GM12891 (cell line): ENCODE measurements around the gene TBRG4.

Experiments
- DNase-seq: peaks from one replicate; pipeline ENCODE4 v3.0.0; 2011; ENCODE audit warnings: low spot score; ENCODE audit not compliant: insufficient read length
- FAIRE-seq: peaks from 2 replicates; lab custom pipeline; 2011; peaks lifted over from hg19 to GRCh38; lab: Jason Lieb, UNC
- PAX5 ChIP-seq: IDR thresholded peaks from 2 replicates; pipeline ENCODE4 v1.6.1; 2011; ENCODE audit warnings: low read length, moderate library complexity, mild to moderate bottlenecking; ENCODE audit not compliant: insufficient read depth, severe bottlenecking
- POLR2A ChIP-seq: IDR thresholded peaks from 2 replicates; pipeline ENCODE4 v1.6.1; 2011; ENCODE audit warnings: low read depth, low read length, control low read depth
- POLR2AphosphoS5 ChIP-seq: IDR thresholded peaks from 2 replicates; pipeline ENCODE4 v1.6.1; 2011; ENCODE audit warnings: low read depth, low read length, control low read depth
- POU2F2 ChIP-seq: IDR thresholded peaks from 2 replicates; pipeline ENCODE4 v1.6.1; 2011; ENCODE audit warnings: low read depth, mild to moderate bottlenecking, control low read depth, low read length, moderate library complexity
- SPI1 ChIP-seq: IDR thresholded peaks from 2 replicates; pipeline ENCODE4 v1.6.1; 2011; ENCODE audit warnings: low read depth, low read length, control low read depth
- TAF1 ChIP-seq: IDR thresholded peaks from 2 replicates; pipeline ENCODE4 v1.6.1; 2011; ENCODE audit warnings: low read depth, low read length, control low read depth

The TBRG4 gene

GRCh38 chr7:45132708-45133320 lies 21.3 kb upstream of the TBRG4 start:
- no peak for TF ChIP-seq POLR2AphosphoS5
- TF ChIP-seq POLR2A: no peak
- no peak for TF ChIP-seq SPI1
- no peak for TF ChIP-seq TAF1
- no peak for TF ChIP-seq PAX5
- no peak for TF ChIP-seq POU2F2
- FAIRE-seq (no peak), DNase-seq (no peak)

GRCh38 chr7:45131891-45132290 lies 20.4 kb upstream of the TBRG4 start:
- DNase-seq: no peak
- no peak for FAIRE-seq
- no peak for TF ChIP-seq POLR2A
- no peak for TF ChIP-seq POU2F2
- no peak for TF ChIP-seq POLR2AphosphoS5
- TF ChIP-seq SPI1: no peak
- TF ChIP-seq TAF1: no peak
- TF ChIP-seq PAX5: no peak

GRCh38 chr7:45130910-45131309 lies 19.4 kb upstream of the TBRG4 start:
- no peak for FAIRE-seq
- no peak for DNase-seq
- TF ChIP-seq TAF1 (no peak), PAX5 (no peak)

- TF ChIP-seq POU2F2 (no peak), TAF1 (no peak), POLR2A (no peak), PAX5 (no peak), POLR2AphosphoS5 (no peak), SPI1 (no peak)
- FAIRE-seq: no peak
- DNase-seq: no peak
Measured at GRCh38 chr7:45129906-45130305, 18.4 kb upstream of the TBRG4 start.

GRCh38 chr7:45129181-45129800 lies 17.8 kb upstream of the TBRG4 start:
- no peak for DNase-seq
- FAIRE-seq: no peak
- TF ChIP-seq POU2F2: no peak
- no peak for TF ChIP-seq TAF1
- TF ChIP-seq POLR2A: no peak
- TF ChIP-seq SPI1: no peak
- TF ChIP-seq PAX5: no peak
- no peak for TF ChIP-seq POLR2AphosphoS5

- FAIRE-seq (no peak), DNase-seq (no peak)
- TF ChIP-seq POLR2A (no peak), SPI1 (no peak), PAX5 (no peak), POLR2AphosphoS5 (no peak), POU2F2 (no peak), TAF1 (no peak)
Measured at GRCh38 chr7:45126920-45127319, 15.4 kb upstream of the TBRG4 start.

- TF ChIP-seq PAX5: no peak
- DNase-seq (no peak), FAIRE-seq (no peak)
Measured at GRCh38 chr7:45126201-45126600, 14.7 kb upstream of the TBRG4 start.

GRCh38 chr7:45125193-45125904 lies 13.9 kb upstream of the TBRG4 start:
- no peak for FAIRE-seq
- TF ChIP-seq POLR2A: no peak
- TF ChIP-seq POLR2AphosphoS5: no peak
- TF ChIP-seq POU2F2: no peak
- TF ChIP-seq TAF1: no peak
- no peak for TF ChIP-seq PAX5

GRCh38 chr7:45123913-45124710 lies 12.6 kb upstream of the TBRG4 start:
- DNase-seq: no peak
- TF ChIP-seq SPI1 (no peak), TAF1 (no peak), POU2F2 (no peak), PAX5 (no peak), POLR2AphosphoS5 (no peak), POLR2A (no peak)
- FAIRE-seq: no peak

More at GRCh38 chr7:45125193-45125904, 13.9 kb upstream of the TBRG4 start:
- DNase-seq: no peak
